Non-pigmented ciliary epithelial cell (primary cell): ENCODE results near the gene HSF4.

Experiments used
- DNase-seq: peaks from one replicate; pipeline ENCODE4 v3.0.0-alpha.2; 2010; ENCODE audit warnings: low read depth

Gene HSF4

DNA sequence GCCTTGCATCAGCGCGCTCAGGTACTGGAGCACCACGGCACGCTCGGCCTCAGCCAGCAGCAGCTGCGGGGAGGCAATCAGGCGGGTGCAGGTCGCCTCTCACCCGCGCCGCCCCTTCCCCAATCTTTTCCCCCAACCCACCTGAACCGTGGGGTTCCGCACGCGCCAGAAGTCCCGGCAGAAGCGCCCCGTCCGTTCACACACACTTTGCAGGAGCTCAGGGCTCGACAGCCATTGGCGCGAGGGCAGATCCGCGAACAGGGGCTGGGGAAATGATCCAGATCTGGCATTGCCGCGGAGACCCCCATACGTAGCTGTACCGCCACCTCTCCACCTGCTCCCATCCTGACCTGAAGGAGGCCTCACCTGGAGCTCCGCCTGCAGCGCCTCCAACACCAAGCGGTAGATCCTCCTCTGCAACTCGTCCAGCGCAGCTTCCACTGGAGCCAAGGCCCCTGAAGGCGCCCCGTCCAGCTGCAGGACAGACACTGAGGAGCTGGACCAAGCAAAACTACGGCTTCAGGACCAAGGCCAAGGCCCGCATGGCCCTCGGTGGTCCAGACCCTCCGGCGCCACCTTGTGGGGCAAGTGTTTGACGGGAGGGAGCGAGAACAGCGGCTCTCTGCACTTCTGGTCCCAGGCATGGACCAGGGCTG, 20.6 kb downstream of the HSF4 start:
- peak; percentile 57 for DNase-seq

DNA sequence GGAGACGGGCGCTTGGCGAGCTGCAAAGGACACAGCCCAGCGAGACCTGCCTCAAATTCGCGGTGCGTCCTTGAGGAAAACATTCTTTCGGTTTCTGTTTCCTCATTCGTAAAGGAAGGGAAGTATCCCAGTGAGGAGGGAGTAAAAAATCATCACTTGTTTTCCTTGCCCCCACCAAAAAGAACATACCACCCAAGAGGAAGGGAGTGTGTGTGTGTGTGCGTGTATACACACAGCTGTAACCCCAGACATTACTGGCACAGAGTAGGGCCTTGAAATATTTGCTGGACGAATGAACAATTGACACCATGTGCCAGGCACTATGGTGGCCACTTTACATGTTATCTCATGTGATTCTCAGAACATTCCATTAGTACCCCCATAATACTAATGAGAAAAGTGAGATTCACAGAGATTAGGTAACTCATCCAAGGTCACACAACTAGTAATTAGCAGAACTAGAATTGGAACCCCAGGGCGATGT, 21.1 kb downstream of the HSF4 start:
- no peak for DNase-seq

DNA sequence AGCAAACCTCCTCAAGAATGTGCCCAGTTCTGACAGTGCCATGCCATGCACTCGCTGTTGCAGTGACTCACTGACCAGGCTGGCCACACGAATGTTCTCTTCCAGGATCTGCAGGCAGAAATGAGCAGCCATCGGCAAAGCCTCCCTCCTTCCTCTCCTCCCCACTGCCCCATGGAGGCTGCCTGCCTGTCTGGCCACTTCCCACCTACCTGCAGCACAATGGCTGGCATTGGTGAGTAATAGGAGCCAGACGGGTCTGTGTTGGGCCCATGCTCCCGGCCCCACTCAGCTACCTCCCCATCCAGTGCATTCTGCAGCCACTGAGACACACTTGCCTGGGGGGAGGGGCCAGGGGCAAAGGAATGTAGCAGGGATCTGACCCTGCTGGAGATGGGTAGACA, 22.0 kb downstream of the HSF4 start:
- DNase-seq = no peak

- DNase-seq = no peak
Measured at GRCh38 chr16:67187175-67187890, 22.8 kb downstream of the HSF4 start.

DNA sequence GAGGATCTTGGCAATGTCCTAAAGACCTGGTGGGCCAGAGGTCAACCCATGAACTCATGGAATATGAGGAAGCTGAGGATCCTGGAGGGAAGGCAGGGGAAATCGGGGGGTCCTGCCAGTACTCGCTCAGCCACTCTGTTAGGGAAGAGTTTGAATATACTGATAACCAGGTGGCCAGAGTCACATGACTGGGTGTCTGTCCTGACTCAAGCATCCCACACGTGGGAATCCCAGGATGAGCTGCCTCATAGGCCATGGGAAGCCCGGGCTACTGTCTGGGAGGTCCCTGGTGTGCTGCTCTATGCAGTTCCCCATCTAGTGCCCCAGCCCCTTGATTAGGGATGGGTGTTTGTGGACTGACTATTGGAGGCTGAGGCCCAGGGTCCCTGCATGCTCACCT, 23.8 kb downstream of the HSF4 start:
- DNase-seq = no peak

DNA sequence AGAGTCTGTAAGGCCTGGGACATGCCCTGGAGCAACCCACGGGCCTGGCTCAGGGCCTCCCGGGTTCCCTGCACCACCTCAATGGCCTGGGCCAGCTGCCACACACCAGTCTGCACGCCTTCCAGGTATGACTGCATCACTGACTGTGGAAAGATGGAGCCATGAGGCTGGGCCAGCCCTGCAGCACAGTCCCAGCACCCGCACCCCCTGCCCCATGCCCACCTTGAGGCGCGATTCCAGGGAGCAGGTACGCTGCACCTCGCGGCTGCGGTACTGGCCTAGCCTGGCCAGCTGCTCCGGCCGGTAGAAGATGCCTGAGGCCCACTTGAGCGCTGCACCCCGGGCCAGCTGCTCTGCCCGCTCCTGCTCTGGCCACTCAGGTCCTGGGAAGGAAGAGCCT, 24.3 kb downstream of the HSF4 start:
- DNase-seq = no peak

- DNase-seq = no peak
Measured at GRCh38 chr16:67190041-67190440, 25.5 kb downstream of the HSF4 start, which contains the start of gene EXOC3L1. EXOC3L1 (minus strand) TSS chr16:67190136; CDS start chr16:67189676, 460 bp downstream.

DNA sequence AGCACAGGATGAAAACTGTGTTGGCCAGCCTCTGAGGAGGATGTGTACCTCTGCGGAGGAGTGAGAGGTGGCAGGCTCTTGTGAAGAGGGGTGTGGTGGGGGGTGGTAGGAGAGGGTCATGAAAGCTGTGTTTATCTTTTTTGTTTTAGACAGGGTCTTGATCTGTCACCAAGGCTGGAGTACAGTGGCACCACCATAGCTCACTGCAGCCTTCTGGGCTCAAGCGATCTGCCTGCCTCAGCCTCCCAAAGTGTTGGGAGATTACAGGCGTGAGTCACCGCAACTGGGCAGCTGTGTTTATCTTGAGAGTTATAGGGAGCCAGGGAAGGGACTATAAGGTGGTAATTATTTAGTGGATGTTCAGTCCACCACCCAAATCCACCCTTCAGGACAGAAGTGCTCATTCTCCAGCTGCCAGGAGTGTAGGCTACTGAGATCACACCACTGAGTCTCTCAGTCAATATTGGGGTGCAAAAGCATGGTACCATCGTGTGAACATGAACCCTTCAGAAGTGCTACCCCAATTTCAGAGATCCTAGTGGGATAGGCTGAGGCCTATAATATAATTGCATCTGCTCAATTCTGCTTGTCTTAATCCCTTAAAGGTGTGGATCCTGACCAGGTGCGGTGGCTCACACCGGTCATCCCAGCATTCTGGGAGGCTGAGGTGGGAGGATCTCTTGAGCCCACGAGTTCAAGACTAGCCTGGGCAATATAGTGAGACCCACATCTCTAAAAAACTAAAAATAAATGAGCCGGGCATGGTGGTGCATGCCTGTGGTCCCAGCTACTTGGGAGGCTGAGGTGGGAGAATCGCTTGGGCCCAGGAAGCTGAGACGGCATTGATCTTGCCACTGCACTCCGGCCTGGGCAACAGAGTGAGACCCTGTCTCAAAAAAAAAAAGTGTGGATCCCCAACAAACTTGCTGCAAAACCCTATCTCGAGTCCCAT, 26.2 kb downstream of the HSF4 start:
- no peak for DNase-seq

- no peak for DNase-seq
Measured at GRCh38 chr16:67191411-67191994, 27.0 kb downstream of the HSF4 start.

- peak; percentile 65 for DNase-seq
Measured at GRCh38 chr16:67191995-67192681, 27.6 kb downstream of the HSF4 start, which contains the start of gene E2F4. E2F4 (plus strand) TSS chr16:67192155; CDS start chr16:67192228, 73 bp downstream.

DNA sequence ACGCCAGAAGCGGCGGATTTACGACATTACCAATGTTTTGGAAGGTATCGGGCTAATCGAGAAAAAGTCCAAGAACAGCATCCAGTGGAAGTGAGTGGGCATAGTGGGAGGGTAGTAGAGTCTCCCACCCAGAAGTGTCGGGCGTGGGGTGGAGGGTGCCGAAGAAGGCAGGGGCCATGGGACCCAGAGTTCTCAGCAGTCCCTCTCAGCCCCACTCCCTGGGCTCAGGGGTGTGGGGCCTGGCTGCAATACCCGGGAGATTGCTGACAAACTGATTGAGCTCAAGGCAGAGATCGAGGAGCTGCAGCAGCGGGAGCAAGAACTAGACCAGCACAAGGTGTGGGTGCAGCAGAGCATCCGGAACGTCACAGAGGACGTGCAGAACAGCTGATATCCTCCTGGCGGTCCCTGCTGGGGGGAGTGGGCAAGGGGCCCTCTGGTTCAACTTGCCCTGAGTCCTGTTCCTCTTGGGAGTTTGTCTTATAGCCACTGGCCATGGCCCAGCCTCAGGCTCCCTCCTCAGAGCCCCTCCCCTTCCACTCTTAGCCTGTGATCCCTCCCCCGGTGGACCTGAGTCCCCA, 28.3 kb downstream of the HSF4 start:
- DNase-seq = no peak

DNA sequence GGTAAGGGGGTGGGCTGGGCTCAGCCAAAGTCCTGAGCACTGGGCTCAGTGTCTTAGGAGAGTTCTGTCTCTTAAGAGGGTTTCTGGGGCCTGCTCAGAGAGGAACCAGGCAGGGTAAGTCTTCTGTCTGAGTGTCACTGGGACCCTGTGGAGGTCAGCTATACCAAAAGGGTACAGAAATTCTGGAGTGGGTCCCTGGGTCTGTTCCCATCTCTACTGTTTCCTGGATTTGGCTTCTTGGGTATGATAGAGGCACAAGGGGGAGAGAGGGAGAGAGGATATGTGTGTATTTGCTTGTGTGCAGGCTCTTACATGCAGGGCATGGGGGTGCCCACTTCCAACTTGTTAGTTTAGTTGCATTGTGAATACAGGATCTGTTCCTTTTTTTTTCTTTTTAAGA, 29.0 kb downstream of the HSF4 start:
- no peak for DNase-seq

GRCh38 chr16:67194260-67194659, 29.7 kb downstream of the HSF4 start:
- DNase-seq = no peak

DNA sequence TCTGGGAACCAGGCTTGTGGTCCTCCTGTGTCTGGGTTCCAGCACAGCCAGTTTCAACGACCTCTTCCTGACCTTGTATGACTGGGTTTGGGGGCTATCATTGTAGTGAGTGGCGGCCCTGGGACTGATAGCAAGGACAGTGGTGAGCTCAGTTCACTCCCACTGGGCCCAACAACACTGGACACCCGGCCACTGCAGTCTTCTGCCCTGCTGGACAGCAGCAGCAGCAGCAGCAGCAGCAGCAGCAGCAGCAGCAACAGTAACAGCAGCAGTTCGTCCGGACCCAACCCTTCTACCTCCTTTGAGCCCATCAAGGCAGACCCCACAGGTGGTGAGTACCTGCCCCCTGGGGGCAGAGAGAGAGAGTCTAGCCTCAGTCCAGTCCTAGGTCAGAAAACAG, 31.1 kb downstream of the HSF4 start:
- no peak for DNase-seq

- DNase-seq = no peak
Measured at GRCh38 chr16:67196881-67197280, 32.3 kb downstream of the HSF4 start.

DNA sequence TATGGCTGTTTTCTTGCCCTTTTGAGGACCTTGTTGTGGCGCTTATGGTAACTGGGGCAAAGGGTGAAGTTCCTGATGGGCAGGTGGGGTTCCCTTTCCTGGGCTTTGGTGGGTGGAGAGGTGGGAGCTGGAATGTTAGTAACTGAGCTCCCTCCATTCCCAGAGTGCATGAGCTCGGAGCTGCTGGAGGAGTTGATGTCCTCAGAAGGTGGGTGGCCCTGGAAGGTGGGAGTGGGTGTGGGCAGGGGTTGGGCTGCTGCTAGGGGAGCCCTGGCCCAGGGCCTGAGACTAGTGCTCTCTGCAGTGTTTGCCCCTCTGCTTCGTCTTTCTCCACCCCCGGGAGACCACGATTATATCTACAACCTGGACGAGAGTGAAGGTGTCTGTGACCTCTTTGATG, 33.2 kb downstream of the HSF4 start:
- DNase-seq = no peak

DNA sequence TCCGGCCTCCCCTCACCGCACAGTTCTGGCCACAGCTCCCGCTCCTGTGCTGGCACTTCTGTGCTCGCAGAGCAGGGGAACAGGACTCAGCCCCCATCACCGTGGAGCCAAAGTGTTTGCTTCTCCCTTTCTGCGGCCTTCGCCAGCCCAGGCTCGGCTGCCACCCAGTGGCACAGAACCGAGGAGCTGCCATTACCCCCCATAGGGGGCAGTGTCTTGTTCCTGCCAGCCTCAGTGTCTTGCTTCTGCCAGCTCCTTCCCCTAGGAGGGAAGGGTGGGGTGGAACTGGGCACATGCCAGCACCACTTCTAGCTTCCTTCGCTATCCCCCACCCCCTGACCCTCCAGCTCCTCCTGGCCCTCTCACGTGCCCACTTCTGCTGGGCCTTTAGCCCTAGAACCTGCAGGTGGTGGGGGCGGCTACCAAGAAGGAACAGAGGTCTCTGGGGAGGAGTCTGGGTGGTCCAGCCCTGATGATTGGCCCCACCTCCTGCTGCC, 33.7 kb downstream of the HSF4 start:
- no peak for DNase-seq

DNA sequence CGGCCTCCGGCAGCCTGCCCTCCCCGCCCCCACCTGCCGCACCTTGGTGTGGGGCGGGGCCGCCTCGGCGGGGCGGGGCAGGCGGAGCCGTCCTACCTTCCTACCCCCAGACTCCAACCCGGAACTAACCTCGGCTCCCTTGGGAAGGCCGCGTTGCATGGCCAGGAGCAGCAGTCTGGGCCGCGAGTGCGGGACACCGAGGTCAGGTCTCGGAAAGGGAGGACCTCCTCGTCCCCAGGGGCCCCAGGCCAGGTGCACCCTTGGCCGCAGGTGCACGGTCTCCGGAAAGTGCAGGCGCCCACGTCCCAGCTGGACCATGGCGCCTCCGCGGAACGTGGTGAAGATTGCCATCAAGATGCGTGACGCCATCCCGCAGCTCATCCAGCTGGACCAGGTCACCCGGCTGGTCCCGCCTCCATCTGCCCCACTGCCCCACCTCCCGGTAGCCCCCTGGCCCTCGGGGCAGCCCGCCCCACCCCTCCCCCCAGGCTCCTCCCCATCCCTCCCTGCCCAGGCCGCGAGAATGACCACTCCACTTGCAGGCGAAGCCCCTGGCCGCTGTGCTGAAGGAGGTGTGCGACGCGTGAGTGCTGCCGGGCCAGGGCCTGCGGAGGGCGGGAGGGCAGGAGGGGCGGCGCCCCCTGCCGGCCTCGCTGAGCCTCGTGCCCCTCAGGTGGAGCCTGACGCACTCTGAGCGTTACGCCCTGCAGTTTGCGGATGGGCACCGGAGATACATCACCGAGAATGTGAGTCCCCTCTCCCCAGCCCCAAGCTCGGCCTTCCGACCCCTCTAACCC, 34.7 kb downstream of the HSF4 start, which contains the start of gene ELMO3:
Gene ELMO3, plus strand, starts transcription at position 121 of the 797 bp plus-strand sequence. Its CDS starts 196 bp downstream, at position 317.
- no peak for DNase-seq

- DNase-seq = no peak
Measured at GRCh38 chr16:67199808-67200198, 35.3 kb downstream of the HSF4 start.

- DNase-seq = no peak
Measured at GRCh38 chr16:67200491-67200890, 35.9 kb downstream of the HSF4 start.
